CD14-positive monocyte (primary cell): ENCODE measurements around the gene PFKM. TPM values are rescaled to one million over a fixed set of nuclear protein-coding genes. Genes with fewer than 3 reads are reported as not detected.

Source experiments
- DNase-seq, 3 donors: peaks; one replicate each; pipeline ENCODE4 v3.0.0-alpha.2; 2011 to 2022
- H2AFZ ChIP-seq: 2 replicates; pipeline ENCODE4 v1.6.0; 2012; ENCODE audit warnings: mild to moderate bottlenecking, low read depth, low read length, inconsistent platforms; ENCODE audit not compliant: insufficient read depth, poor library complexity, severe bottlenecking
- H3K27ac ChIP-seq, 2 donors: 1 replicate in 1 of 2; 2 replicates in 1 of 2; pipeline ENCODE4 v1.5.1; 2012 to 2013; ENCODE audit warnings: low read length in 2 of 2, control low read depth in 1 of 2, inconsistent platforms in 1 of 2, low read depth in 1 of 2, mild to moderate bottlenecking in 1 of 2
- H3K27me3 ChIP-seq, 2 donors: one replicate each; pipeline versions ENCODE4 v1.6.0 to v1.6.1; 2011 to 2013; ENCODE audit warnings: low read length in 2 of 2; ENCODE audit not compliant: control insufficient read depth in 2 of 2, insufficient read depth in 2 of 2
- H3K36me3 ChIP-seq, 2 donors: replicated peaks in 1 of 2; 1 replicate in 1 of 2; 2 replicates in 1 of 2; pipeline versions ENCODE4 v1.5.1 to v1.6.1; 2012 to 2013; ENCODE audit warnings: low read length in 2 of 2, control low read depth in 1 of 2, inconsistent platforms in 1 of 2, mild to moderate bottlenecking in 1 of 2; ENCODE audit not compliant: insufficient read depth in 2 of 2, control insufficient read depth in 1 of 2
- H3K4me1 ChIP-seq, 2 donors: 1 replicate in 1 of 2; 2 replicates in 1 of 2; pipeline versions ENCODE4 v1.5.1 to v1.6.1; 2012 to 2013; ENCODE audit warnings: low read length in 2 of 2, control low read depth in 1 of 2, inconsistent platforms in 1 of 2, mild to moderate bottlenecking in 1 of 2, moderate library complexity in 1 of 2; ENCODE audit not compliant: insufficient read depth in 2 of 2, control insufficient read depth in 1 of 2
- H3K4me2 ChIP-seq: replicated peaks from 2 replicates; pipeline ENCODE3; 2012; ENCODE audit warnings: low read length, moderate library complexity, mild to moderate bottlenecking; ENCODE audit not compliant: poor library complexity, severe bottlenecking; ENCODE audit errors: extremely low read depth
- H3K4me3 ChIP-seq, 3 experiments: fragments of 200-600 bp in 1 of 3; sonication (generic) in 1 of 3; replicated peaks in 1 of 3; 1 replicate in 2 of 3; 2 replicates in 1 of 3; pipeline ENCODE4 v1.5.1; 2011 to 2013; ENCODE audit warnings: low read length in 3 of 3, mild to moderate bottlenecking in 3 of 3, control low read depth in 2 of 3, low read depth in 2 of 3, inconsistent platforms in 1 of 3, moderate library complexity in 1 of 3
- H3K79me2 ChIP-seq: 2 replicates; pipeline ENCODE4 v1.6.0; 2012; ENCODE audit warnings: mild to moderate bottlenecking, control low read depth, inconsistent platforms, low read length, moderate library complexity; ENCODE audit not compliant: insufficient read depth
- H3K9ac ChIP-seq: 2 replicates; pipeline ENCODE4 v1.6.0; 2017; ENCODE audit warnings: low read length, mild to moderate bottlenecking; ENCODE audit not compliant: insufficient read depth, poor library complexity, severe bottlenecking
- H3K9me3 ChIP-seq, 2 donors: replicated peaks in 1 of 2; 1 replicate in 1 of 2; 2 replicates in 1 of 2; pipeline versions ENCODE4 v1.5.1 to v1.6.1; 2012 to 2013; ENCODE audit warnings: low read length in 2 of 2, control low read depth in 1 of 2; ENCODE audit not compliant: control insufficient read depth in 1 of 2, insufficient read depth in 1 of 2
- H4K20me1 ChIP-seq: 2 replicates; pipeline ENCODE4 v1.6.0; 2012; ENCODE audit warnings: mild to moderate bottlenecking, low read length, control low read depth, moderate library complexity; ENCODE audit not compliant: insufficient read depth
- H3K27ac Mint-ChIP-seq, 7 donors: one replicate each; pipeline ENCODE4 v1.8.0; 2020; ENCODE audit warnings: mild to moderate bottlenecking in 7 of 7, mixed read lengths in 7 of 7, moderate library complexity in 6 of 7, inconsistent platforms in 2 of 7
- H3K27me3 Mint-ChIP-seq, 3 donors: one replicate each; pipeline ENCODE4 v1.8.0; 2021 to 2022; ENCODE audit warnings: low read depth in 3 of 3, mild to moderate bottlenecking in 3 of 3, mixed read lengths in 3 of 3, moderate library complexity in 3 of 3, inconsistent platforms in 1 of 3
- H3K36me3 Mint-ChIP-seq, 2 donors: one replicate each; pipeline ENCODE4 v1.8.0; 2020; ENCODE audit warnings: mixed read lengths in 2 of 2, inconsistent platforms in 1 of 2, mild to moderate bottlenecking in 1 of 2
- H3K4me1 Mint-ChIP-seq: one replicate; pipeline ENCODE4 v1.8.0; 2020; ENCODE audit warnings: mild to moderate bottlenecking, mixed read lengths
- H3K4me3 Mint-ChIP-seq, 2 donors: one replicate each; pipeline ENCODE4 v1.8.0; 2020; ENCODE audit warnings: mild to moderate bottlenecking in 2 of 2, mixed read lengths in 2 of 2, moderate library complexity in 1 of 2
- H3K9me3 Mint-ChIP-seq, 7 donors: one replicate each; pipeline ENCODE4 v1.8.0; 2020 to 2022; ENCODE audit warnings: mixed read lengths in 7 of 7, mild to moderate bottlenecking in 6 of 7, moderate library complexity in 6 of 7, inconsistent platforms in 2 of 7
- CTCF ChIP-seq: fragments of 200-600 bp; IDR thresholded peaks from one replicate; pipeline ENCODE4 v1.8.0; 2022; ENCODE audit warnings: antibody characterized with exemption, mild to moderate bottlenecking
- WGBS: methylation state at CpG from one replicate; pipeline ENCODE4 v1.1.5; 2013; ENCODE audit warnings: missing lambda C conversion rate; ENCODE audit not compliant: insufficient coverage; 5-methylcytosine and 5-hydroxymethylcytosine counted together
- intact Hi-C, 2 donors: fragments of 100-400 bp; cut with micrococcal nuclease; formaldehyde crosslinking; loops; one replicate each; pipeline versions ENCODE4 v1.15.0 to v1.15.1; 2023
- polyA plus RNA-seq, 3 donors: library from polyadenylated mRNA; depleted of rRNA in 1 of 3; unstranded in 2 of 3; stranded (reverse) in 1 of 3; fragments of 300-500 nt in 2 of 3; fragments of >200 nt in 1 of 3; fragmentation: Illumina TruSeq in 2 of 3; gene quantifications; 1 replicate in 2 of 3; 2 replicates in 1 of 3; pipeline ENCODE4 v1.2.3, GENCODE V29; 2012 to 2021

PFKM gene
- polyA plus RNA-seq, 3 donors: 2.8 to 8.4 (median 3.0) TPM

GRCh38 chr12:48105321-48105866, 13.8 kb upstream of the PFKM start:
- WGBS: 0% methylated on average over 25 of the region's 30 CpGs
- peak overlapping the region; percentile 65 to 88 (median 79) for H3K4me3 ChIP-seq
- no peaks in the 10 kb centered on the region for H3K27me3 ChIP-seq
- H3K36me3 Mint-ChIP-seq: no peaks in the 10 kb centered on the region
- intact Hi-C loops: loop anchor here in 1 of 2 donors (5.0 kb wide), 1 partner anchor 52 kb away; the partner anchor contains the start of gene ASB8
- peak overlapping the region; percentile 94 to 96 for H3K27ac ChIP-seq
- peak overlapping the region; percentile 94 for H2AFZ ChIP-seq
- H3K4me2 ChIP-seq: peak overlapping the region; percentile 74
- peaks cover 21% of the 10 kb centered on the region for H3K4me1 Mint-ChIP-seq
- no peak for TF ChIP-seq CTCF
- H3K36me3 ChIP-seq: no peaks in the 10 kb centered on the region
- peak overlapping the region; percentile 93 for H3K4me3 Mint-ChIP-seq
- peaks cover 54% of the 10 kb centered on the region for H3K79me2 ChIP-seq
- no peaks in the 10 kb centered on the region for H3K9me3 Mint-ChIP-seq
- H3K4me1 ChIP-seq: peaks cover 16 to 19% of the 10 kb centered on the region in 2 donors
- DNase-seq: peak in 2 of 3 donors; percentile 7 to 64
- peak overlapping the region; percentile 85 to 99 (median 98) for H3K27ac Mint-ChIP-seq
- no peaks in the 10 kb centered on the region for H4K20me1 ChIP-seq
- peaks cover 2 to 4% (median 3%) of the 10 kb centered on the region in 3 donors for H3K27me3 Mint-ChIP-seq
- H3K9me3 ChIP-seq: no peaks in the 10 kb centered on the region
- H3K9ac ChIP-seq: peak overlapping the region; percentile 92

- Histone ChIP-seq H3K79me2 (peaks cover 54% of the 10 kb centered on the region), H3K9ac (peak within 1 kb of the TSS; percentile 92), H3K4me2 (peak within 1 kb of the TSS; percentile 74), H3K36me3 (no peaks in the 10 kb centered on the region), H3K27ac (peak within 1 kb of the TSS; percentile 94 to 96), H3K4me3 (peak within 1 kb of the TSS; percentile 65 to 88 (median 79)), H2AFZ (peak within 1 kb of the TSS; percentile 94), H3K9me3 (no peaks in the 10 kb centered on the region), H3K27me3 (no peaks in the 10 kb centered on the region), H3K4me1 (peaks cover 16 to 19% of the 10 kb centered on the region in 2 donors), H4K20me1 (no peaks in the 10 kb centered on the region)
- H3K27ac Mint-ChIP-seq: peak within 1 kb of the TSS; percentile 93 to 99 (median 98)
- H3K9me3 Mint-ChIP-seq: no peaks in the 10 kb centered on the region
- H3K36me3 Mint-ChIP-seq: no peaks in the 10 kb centered on the region
- DNase-seq: peak; percentile 79 to 88 (median 87)
- intact Hi-C loops: loop anchor here (2.0 to 5.0 kb wide), 2 partner anchors 51 kb away; partner anchors contain the start of gene ASB8 (in 2 of the 2)
- no peak for TF ChIP-seq CTCF
- peak within 1 kb of the TSS; percentile 93 for H3K4me3 Mint-ChIP-seq
- peaks cover 21% of the 10 kb centered on the region for H3K4me1 Mint-ChIP-seq
- 0% methylated on average over 27 of the region's 53 CpGs for WGBS
- H3K27me3 Mint-ChIP-seq: peaks cover 2 to 4% (median 3%) of the 10 kb centered on the region in 3 donors
Observed at GRCh38 chr12:48105867-48106680, 13.1 kb upstream of the PFKM start, which contains the start of gene SENP1. TSS of gene SENP1 (minus strand) at chr12:48106079. CDS start at chr12:48101472, 4,607 bp downstream.
